NCI-H146 treated with DMSO at 0.1 percent for 48 hours (cell line): ENCODE data around the gene NAPEPLD.
"Not testable (repeated sequence)": the region's sequence is repeated elsewhere in the genome, so short reads cannot be mapped to it uniquely, and the experiment has no call there.

Experiments used
- DNase-seq: peaks from one replicate; lab custom pipeline; 2025; ENCODE audit not compliant: unreplicated experiment; lab: John Stamatoyannopoulos, UW

Gene NAPEPLD

DNA sequence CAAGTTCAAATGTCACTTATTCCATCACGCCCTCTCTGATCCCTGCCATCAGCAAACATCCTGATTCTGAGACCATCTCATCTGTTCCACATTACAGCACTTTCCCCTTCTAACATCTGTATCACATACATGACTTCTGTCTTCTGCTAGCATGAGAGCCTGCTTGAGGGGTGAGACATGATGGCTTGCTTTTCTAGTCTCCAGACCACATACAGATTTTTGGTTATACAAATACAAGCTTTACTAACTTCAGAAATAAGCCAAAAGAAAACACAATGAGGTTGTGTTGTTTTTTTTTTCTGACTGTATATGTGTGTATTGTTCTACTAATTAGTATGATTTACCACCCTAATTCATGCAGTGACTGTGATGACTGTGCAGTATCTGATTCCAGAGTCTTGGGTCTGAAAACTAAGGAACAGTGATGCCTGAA is 34.3 kb downstream of the NAPEPLD start:
- no peak for DNase-seq

GRCh38 chr7:103113164-103113563 is 35.7 kb downstream of the NAPEPLD start:
- no peak for DNase-seq

DNA sequence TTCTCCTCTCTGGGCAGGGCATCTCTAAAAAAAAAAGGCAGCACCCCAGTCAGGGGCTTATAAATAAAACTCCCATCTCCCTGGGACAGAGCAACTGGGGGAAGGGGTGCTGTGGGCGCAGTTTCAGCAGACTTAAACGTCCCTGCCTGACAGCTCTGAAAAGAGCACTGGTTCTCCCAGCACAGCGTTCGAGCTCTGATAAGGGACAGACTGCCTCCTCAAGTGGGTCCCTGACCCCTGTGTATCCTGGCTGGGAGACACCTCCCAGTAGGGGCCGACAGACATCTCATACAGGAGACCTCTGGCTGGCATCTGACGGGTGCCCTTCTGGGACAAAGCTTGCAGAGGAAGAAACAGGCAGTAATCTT is 42.2 kb downstream of the NAPEPLD start:
- not testable (repeated sequence) for DNase-seq

- no peak for DNase-seq
Observed at GRCh38 chr7:103106005-103106702, 42.7 kb downstream of the NAPEPLD start.

DNA sequence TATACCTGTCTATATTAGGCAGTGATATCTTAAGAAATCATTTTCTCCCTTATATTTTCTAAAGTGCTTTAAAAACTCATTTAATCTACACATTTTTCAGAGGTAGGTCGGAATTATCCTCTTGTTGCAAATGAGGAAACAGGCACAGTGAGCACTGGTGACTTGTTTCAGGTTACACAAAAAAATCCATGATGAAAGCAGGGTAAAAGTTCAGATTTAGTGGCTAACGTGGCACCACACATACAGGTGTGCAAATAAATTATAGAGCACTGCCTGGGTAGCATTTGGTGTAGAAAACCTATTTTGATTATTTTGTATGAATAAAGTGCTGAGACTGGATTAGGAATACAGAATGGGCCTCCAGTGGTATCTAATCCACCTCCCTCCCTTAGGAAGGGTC is 47.4 kb downstream of the NAPEPLD start:
- no peak for DNase-seq

GRCh38 chr7:103100348-103100747 is 48.6 kb downstream of the NAPEPLD start:
- DNase-seq: no peak

GRCh38 chr7:103097041-103097440 is 51.9 kb downstream of the NAPEPLD start:
- DNase-seq: no peak

DNA sequence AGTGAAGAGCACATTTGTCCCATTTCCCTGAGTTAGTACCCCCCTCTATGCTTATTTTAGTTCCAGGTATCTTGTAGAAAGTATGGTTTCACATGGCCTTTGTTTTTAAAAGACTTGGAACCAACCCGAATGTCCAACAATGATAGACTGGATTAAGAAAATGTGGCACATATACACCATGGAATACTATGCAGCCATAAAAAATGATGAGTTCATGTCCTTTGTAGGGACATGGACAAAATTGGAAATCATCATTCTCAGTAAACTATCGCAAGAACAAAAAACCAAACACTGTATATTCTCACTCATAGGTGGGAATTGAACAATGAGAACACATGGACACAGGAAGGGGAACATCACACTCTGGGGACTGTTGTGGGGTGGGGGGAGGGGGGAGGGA is 53.3 kb downstream of the NAPEPLD start:
- not testable (repeated sequence) for DNase-seq

DNA sequence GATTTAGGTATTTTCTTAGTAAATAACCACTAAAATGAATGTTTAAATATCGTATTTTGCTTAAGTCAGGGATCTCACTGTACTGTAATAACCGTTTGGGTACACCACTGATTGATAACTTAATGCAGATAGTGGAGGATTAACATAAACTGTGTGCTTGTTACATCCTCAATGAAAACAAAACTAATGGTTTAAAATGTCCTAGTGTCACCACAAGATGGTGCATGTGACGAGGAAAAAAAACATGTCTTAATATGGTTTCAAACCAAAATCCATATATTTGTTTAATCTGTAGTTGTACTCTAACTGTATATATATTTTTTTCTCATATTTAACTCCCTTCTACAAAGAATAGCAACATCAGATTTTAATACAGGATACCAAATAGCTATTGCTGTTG is 54.8 kb downstream of the NAPEPLD start:
- DNase-seq: no peak

GRCh38 chr7:103093429-103093828 is 55.5 kb downstream of the NAPEPLD start:
- DNase-seq: no peak

- DNase-seq: not testable (repeated sequence)
Observed at GRCh38 chr7:103092321-103092720, 56.6 kb downstream of the NAPEPLD start.

GRCh38 chr7:103083210-103083609 is 65.7 kb downstream of the NAPEPLD start:
- no peak for DNase-seq

DNA sequence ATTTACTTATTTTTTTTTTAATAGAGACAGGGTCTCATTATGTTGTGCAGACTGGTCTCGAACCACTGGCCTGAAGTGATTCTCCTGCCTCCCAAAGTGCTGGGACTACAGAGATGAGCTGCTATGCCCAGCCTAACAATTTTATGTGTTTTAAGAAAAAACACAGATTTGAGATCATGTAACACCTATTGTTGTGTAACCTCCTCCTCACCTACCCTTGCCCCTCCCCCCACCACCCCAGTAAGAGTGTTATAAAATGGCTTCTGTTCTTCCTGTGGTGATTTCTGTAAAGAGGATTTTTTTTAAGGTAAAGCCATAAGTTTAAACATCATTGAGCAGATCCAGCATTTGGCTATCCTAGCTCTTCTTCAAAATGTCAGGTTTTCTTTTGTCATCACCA is 66.4 kb downstream of the NAPEPLD start:
- no peak for DNase-seq

DNA sequence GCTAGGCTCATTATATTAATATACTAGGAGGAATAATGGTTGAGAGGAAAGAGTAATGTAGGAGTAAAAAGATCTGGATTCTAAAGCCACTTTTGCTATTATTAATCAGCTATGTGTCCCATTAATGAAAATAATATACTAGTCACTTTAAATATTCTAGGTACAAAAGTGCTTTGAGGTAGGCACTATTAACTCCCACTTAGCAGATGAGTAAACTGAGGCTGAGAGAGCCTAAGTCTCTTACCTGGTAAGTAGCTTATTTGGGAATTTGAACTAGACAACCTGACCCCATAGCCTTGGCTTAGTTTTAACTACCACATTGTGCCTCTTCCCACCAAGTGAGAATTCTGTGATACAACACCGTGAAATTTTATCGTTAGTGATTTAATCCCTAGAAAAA is 68.0 kb downstream of the NAPEPLD start:
- no peak for DNase-seq

DNA sequence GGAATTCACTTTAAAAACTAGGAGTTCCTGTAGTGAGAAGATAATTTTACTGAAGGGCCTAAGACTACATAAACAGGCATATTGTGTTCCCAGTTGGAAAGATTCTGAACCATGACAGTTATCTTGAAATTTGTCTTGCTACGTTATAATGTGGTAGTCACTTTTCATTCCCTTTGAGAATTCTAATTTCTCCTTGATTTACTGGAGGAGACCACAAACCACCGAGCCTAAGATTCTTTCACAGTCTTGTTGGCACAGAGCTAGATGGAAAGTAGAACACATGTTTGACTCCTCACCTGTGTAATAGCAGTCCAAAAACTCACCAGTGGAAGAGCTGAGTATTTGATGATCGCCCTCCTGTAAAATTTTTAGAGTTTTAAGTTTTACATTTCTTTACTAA is 69.1 kb downstream of the NAPEPLD start:
- no peak for DNase-seq

GRCh38 chr7:103078226-103078625 is 70.7 kb downstream of the NAPEPLD start:
- not testable (repeated sequence) for DNase-seq

GRCh38 chr7:103077318-103077717 is 71.6 kb downstream of the NAPEPLD start:
- no peak for DNase-seq

DNA sequence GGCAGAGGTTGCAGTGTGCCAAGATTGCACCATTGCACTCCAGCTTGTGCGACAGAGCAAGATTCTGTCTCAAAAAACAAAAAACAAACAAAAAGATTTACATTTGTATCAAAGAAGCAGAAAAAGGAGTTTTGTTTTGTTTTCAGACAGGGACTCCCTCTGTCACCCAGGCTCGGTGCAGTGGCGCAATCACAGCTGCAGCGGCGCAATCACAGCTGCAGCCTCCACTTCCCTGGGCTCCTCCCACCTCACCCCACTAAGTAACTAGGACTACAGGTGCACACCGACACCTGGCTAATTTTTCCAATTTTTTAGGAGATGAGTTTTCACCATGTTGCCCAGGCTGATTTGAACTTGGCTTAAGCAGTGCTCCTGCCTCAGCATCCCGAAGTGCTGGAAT is 72.1 kb downstream of the NAPEPLD start:
- DNase-seq: no peak

DNA sequence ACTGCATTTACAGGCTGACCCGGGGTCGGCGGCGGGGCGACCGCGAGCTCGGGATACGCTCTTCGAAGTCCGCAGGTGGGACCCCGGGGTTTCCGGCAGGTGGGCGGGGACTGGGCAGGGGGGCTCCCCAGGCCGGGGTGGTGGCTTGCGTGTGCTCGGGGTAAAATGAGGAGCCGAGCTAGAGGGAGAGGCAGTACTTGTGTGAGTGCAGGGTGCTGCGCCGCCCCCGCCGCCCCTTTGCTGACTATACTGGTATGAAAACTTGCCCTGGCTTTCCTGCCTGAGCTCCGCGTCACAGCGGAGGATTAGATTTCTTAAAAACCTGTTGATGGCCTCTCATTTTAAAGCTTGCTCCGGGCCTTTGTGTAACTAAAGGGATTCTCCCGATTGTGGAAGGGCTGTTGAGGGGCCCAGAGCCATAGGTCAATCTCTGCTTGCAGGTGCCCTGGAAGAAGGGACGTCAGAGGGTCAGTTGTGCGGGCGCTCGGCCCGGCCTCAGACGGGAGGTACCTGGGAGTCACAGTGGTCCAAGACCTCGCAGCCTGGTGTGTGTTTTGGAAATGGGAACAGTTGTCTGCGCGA is 73.5 kb downstream of the NAPEPLD start:
- peak; percentile 43 for DNase-seq

DNA sequence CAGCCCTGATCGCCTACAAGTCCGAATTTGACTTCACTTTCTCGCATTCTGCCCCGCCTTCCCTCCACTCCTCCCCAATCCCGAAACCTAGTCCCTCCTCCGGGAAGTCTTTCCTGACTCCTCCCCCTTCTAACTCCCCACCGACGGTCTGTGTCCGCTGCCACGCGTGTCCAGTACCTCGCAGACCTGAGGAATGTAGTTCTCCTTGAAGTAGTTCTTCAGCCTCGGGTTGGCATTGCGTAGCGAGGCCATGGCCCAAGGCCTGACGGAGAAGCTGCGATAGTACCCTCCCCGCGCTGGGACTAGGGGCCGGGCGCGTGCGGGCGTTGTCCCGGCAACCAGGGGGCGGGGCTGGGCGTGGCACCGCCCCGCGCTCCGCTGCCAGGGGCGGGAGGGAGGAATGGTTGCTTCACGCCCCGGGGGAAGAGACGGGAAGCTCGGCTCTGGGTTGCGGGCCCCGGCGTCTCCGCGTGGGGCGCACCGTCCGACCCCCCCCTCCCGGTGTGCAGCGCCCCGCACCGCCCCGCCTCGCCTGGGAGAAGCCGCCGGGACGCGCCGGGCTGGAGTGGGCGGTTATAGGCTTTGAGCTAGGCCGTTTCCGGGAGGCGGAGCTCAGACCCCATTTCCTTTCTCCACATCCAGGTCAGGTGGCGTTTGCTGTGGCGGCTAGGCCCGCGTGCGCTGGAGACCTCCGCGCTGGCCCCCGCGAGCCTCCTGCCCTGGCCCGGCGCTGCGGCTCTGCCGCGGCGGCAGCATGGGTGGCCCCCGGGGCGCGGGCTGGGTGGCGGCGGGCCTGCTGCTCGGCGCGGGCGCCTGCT is 74.2 kb downstream of the NAPEPLD start, which contains the start of the genes ARMC10 and FBXL13:
ARMC10 (plus strand) TSS at position 622 of the 818 bp plus-strand sequence; CDS start at position 755, 133 bp downstream.
FBXL13 (minus strand) TSS at position 278 of the 818 bp plus-strand sequence.
- peak; percentile 79 for DNase-seq

- peak; percentile 49 for DNase-seq
Observed at GRCh38 chr7:103073989-103074518, 74.8 kb downstream of the NAPEPLD start.

DNA sequence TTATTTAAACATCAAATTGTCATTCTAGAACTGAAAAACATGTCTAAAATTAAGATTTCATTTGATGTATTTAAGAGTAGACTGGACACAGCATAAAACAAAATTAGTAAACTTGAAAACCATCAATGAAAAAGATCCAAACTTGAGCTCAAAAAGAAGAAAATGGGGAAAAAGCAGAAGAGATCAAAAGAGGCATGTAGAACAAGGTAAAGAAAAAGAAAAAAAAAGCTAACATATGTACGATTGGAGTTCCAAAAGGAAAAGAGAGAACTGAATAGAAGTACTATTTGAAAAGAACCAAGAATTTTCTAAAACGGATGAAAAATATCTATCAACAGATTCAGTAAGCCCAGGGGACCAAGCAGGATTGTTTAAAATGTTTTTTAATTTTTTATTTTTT is 77.9 kb downstream of the NAPEPLD start:
- no peak for DNase-seq
